ENCODE data around the gene ABHD16A. TPM values are rescaled to one million over a fixed set of nuclear protein-coding genes. Genes with fewer than 3 reads are reported as not detected.
"Not testable (repeated sequence)": the region's sequence is repeated elsewhere in the genome, so short reads cannot be mapped to it uniquely, and the experiment has no call there.

ABHD16A gene
- total RNA-seq, 1 experiment from 2014 or later: 28.0 TPM

DNA sequence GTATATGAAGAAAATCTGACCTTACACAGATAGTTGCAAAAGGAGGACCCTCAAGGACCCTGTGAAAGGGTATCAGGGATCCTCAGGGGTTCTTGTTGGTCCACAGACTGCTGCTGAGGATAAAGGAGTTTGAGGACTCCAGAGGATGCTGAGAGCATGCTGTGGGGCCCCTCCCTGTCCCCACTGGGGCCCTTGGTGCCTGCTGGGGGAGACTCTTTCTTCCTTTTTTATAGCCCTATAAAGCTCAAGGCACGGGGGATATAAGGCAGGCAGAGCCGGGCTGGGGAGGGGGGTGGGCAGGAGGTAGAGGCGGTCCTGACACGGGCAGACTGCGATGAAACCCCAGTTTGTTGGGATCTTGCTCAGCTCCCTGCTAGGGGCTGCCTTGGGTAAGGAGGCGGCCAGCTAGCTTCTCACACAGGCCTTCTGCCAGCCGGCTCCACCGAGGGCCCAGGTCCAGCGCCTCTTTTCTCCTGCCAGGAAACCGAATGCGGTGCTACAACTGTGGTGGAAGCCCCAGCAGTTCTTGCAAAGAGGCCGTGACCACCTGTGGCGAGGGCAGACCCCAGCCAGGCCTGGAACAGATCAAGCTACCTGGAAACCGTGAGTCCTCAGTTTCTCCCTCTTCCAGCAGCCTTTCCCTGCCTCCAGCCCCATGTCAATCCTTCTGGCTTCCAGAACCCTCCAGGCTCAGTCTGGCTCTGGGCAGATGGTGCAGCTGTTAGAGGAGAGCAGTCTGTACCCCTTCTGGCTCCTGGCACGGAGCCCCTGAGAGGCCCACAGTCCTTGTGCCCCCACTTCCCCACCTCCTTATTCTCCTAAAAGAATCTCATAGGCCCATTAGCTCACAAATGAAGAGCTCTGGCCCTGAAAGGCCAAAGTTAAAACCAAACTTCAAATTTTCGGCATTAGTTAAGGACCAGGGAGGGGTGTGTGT, 12.2 kb upstream of the ABHD16A start, which contains the start of gene LY6G6D:
Gene LY6G6D, plus strand, starts transcription at position 327 of the 937 bp plus-strand sequence. Its CDS starts 8 bp downstream, at position 335.
- no peak for DNase-seq (ENCODE audit: low spot score)

- no peak for DNase-seq (ENCODE audit: low spot score)
Observed at GRCh38 chr6:31713991-31714684, 11.0 kb upstream of the ABHD16A start.

GRCh38 chr6:31713465-31713864, 10.3 kb upstream of the ABHD16A start:
- no peak for DNase-seq (ENCODE audit: low spot score)

GRCh38 chr6:31712296-31712695, 9.2 kb upstream of the ABHD16A start:
- DNase-seq (ENCODE audit: low spot score): no peak

GRCh38 chr6:31711233-31711632, 8.1 kb upstream of the ABHD16A start:
- DNase-seq (ENCODE audit: low spot score): no peak

- no peak for DNase-seq (ENCODE audit: low spot score)
Observed at GRCh38 chr6:31710523-31711219, 7.5 kb upstream of the ABHD16A start.

- not testable (repeated sequence) for DNase-seq (ENCODE audit: low spot score)
Observed at GRCh38 chr6:31709157-31709556, 6.0 kb upstream of the ABHD16A start.

- DNase-seq (ENCODE audit: low spot score): no peak
Observed at GRCh38 chr6:31708224-31708623, 5.1 kb upstream of the ABHD16A start.

DNA sequence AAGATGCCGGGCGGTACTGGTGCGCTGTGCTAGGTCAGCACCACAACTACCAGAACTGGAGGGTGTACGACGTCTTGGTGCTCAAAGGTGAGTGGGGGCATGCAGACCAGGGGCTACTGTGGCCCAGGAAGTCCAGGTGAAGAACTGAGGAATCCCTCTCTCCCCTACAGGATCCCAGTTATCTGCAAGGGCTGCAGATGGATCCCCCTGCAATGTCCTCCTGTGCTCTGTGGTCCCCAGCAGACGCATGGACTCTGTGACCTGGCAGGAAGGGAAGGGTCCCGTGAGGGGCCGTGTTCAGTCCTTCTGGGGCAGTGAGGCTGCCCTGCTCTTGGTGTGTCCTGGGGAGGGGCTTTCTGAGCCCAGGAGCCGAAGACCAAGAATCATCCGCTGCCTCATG, 4.6 kb upstream of the ABHD16A start:
- no peak for DNase-seq (ENCODE audit: low spot score)

GRCh38 chr6:31706599-31706998, 3.5 kb upstream of the ABHD16A start, which contains the start of gene LY6G6F:
TSS of gene LY6G6F (plus strand) at chr6:31706866. CDS start at chr6:31706907, 41 bp downstream.
- no peak for DNase-seq (ENCODE audit: low spot score)

DNA sequence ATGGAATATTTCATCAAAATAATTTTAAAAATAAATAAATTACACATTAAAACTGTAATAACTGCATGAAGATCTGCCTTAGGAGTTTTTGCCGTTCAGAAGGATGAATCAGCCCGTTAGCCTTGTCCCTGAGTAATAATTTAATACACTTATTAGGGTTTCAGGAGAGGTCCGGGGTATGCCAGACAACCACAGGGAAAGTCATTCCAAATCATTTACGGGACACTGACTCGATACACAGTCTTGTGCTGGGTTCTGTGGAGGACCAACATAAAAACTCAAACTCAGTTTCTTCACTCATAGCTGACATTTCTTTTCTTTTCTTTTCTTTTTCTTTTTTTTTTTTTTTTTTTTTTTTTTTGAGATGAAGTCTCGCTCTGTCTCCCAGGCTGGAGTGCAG, 2.8 kb upstream of the ABHD16A start:
- DNase-seq (ENCODE audit: low spot score): no peak

DNA sequence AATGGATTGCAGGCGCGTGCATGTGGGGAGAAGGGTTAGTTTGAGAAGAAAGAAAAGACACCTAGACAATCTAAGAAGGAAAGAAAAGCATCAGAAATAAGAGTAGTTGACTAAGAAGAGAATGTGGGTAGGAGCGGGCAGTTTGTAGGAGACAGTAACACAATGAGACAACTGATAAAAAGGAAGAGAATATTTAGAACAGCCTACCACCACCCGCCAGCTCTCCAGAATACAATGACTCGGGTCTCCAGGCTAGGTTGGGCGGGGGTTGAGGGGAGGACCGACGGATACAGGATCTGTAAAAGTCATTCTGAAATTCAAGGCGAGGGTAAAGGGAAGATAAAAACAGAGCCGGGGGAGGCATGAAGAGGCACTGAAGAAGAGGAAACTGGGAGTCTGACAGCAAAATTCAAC, 712 bp downstream of the ABHD16A start:
- no peak for DNase-seq (ENCODE audit: low spot score)

- DNase-seq (ENCODE audit: low spot score): no peak
Observed at GRCh38 chr6:31701666-31702404, 1.3 kb downstream of the ABHD16A start.

DNA sequence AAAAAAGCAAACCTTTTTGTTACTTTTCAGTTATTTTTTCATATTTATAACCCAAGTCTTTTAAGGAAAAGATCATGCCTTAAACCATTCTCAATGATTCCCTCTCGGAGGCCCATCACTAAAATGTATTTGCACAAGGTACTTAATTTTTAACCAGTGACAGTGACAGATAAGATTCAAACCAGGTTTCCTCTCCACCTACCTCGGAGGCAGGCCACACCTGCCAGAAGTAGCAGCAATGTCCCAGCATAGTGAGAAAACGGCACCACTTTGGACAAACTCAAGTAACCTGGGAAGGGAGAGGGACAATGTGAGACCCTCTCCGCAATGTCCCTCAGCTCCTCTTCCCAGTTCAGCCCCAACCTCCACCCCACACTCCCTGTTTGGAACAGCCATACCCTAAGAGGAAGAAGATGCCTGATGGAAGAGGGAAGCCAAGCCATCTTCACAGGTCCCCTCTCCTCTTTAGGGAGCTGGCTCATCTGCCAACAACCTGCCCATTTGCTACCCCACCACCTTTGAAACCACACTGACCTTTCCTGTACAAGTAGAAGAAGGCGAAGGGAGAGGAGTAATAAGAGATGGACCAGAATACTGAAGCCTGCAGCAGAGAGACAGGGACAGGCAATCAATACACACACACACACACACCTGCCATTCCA, 2.3 kb downstream of the ABHD16A start:
- no peak for DNase-seq (ENCODE audit: low spot score)

- no peak for DNase-seq (ENCODE audit: low spot score)
Observed at GRCh38 chr6:31697555-31697954, 5.6 kb downstream of the ABHD16A start.

DNA sequence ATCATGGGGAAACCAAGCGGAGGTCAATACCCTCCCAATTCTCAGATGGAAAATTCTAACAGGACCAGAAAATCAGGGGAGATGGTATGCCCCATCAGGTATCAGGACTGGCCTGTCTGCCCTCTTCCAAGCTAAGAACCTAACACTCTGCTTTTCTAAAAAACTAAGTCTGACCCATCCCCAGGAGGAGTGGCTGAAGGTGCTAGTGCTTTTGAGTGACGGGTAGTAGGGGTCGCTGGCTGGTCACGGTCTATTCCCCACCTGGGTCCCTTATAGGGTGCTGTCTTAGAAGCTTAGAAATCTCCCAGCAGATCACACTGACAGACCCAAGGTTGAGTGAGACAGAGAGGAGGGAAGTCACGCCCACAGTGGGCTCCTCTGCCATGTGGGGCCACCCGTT, 9.6 kb downstream of the ABHD16A start:
- DNase-seq (ENCODE audit: low spot score): no peak

GRCh38 chr6:31692886-31693285, 10.2 kb downstream of the ABHD16A start:
- no peak for DNase-seq (ENCODE audit: low spot score)

GRCh38 chr6:31692353-31692752, 10.8 kb downstream of the ABHD16A start:
- DNase-seq (ENCODE audit: low spot score): no peak

- DNase-seq (ENCODE audit: low spot score): no peak
Observed at GRCh38 chr6:31691564-31692108, 11.5 kb downstream of the ABHD16A start.

- no peak for DNase-seq (ENCODE audit: low spot score)
Observed at GRCh38 chr6:31691078-31691463, 12.1 kb downstream of the ABHD16A start.
